Motor neuron (in vitro differentiated cells): ENCODE data around the gene KCND3. TPM values are rescaled to one million over a fixed set of nuclear protein-coding genes. Genes with fewer than 3 reads are reported as not detected.
"Not testable (repeated sequence)": the region's sequence is repeated elsewhere in the genome, so short reads cannot be mapped to it uniquely, and the experiment has no call there.

Source experiments
- ATAC-seq, 8 experiments: fragments of 200-7000 bp; cut with Tn5 transposase; replicated peaks in 6 of 8; 2 replicates each; pipeline ENCODE4 v1.8.0; 2021; ENCODE audit warnings: mild to moderate bottlenecking in 8 of 8, moderate library complexity in 8 of 8
- H3K27ac ChIP-seq, 2 donors: fragments of 250-450 bp; sonication (Bioruptor Pico); 2 replicates each; pipeline ENCODE4 v1.9.0; 2021; ENCODE audit warnings: antibody characterized with exemption in 2 of 2, mild to moderate bottlenecking in 2 of 2, moderate library complexity in 1 of 2
- H3K4me1 ChIP-seq, 2 donors: fragments of 250-450 bp; sonication (Bioruptor Pico); replicated peaks in 1 of 2; 2 replicates each; pipeline ENCODE4 v1.6.1; 2021; ENCODE audit warnings: antibody characterized with exemption in 2 of 2, mild to moderate bottlenecking in 2 of 2, moderate library complexity in 1 of 2
- H3K4me3 ChIP-seq, 5 donors: fragments of 250-450 bp; sonication (Bioruptor Pico); 2 replicates each; pipeline ENCODE4 v1.9.0; 2021; ENCODE audit warnings: antibody characterized with exemption in 5 of 5, mild to moderate bottlenecking in 5 of 5, moderate library complexity in 4 of 5
- WGBS, 10 experiments: fragments of 450-650 bp; shearing (Covaris generic); methylation state at CpG; one replicate each; pipeline ENCODE4 v1.0.0; 2022; 5-methylcytosine and 5-hydroxymethylcytosine counted together
- in situ Hi-C, 9 experiments: fragments of 400-800 bp; cut with MboI; loops; one replicate each; pipeline ENCODE4 v1.15.0; 2021; ENCODE audit warnings: low sequenced_read_pairs in 9 of 9, low pct_unique_long_range_greater_than_20kb in 2 of 9; ENCODE audit not compliant: unreplicated experiment in 9 of 9
- total RNA-seq, 8 experiments: library from RNA; unstranded; fragments of 300-600 nt; gene quantifications; 2 replicates each; pipeline versions ENCODE4 v1.2.3 to v1.2.4, GENCODE V29; 2022

The KCND3 gene
- total RNA-seq, 8 experiments from 2014 or later: 1.3 to 31.5 (median 2.6) TPM

DNA sequence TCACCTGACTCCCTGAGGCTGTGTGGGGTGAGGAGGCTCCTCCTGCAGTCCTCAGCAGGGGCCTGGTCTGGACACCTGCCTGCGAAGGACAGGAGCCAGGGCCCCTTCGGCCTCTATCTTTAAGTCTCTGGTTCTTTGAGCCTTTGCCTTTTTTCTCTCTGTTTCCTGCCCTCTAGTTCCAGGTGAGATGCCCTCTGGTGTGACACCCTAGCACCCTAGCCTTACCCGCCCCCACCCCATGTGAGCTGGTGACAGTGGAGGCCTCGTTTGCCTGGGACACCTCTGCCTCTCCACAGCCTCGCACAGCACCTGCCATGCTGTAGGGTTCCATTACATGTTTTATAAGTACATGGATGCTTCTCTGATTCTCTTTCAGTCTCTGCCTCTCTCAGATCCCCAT, 186.5 kb downstream of the KCND3 start:
- in situ Hi-C loops: loop anchor here in 1 of 9 experiments (25.0 kb wide), 1 partner anchor 109 kb away; no protein-coding TSS in a partner anchor
- no peak for ATAC-seq
- H3K4me1 ChIP-seq: peaks cover 15 to 18% of the 10 kb centered on the region in 2 donors
- H3K4me3 ChIP-seq: no peak overlapping the region
- H3K27ac ChIP-seq: no peak overlapping the region
- 83 to 100% (median 92%) methylated on average over 1 to 3 of the region's 5 CpGs; no CpG with 5 or more reads in 6 of the 10 experiments for WGBS, 10 experiments

DNA sequence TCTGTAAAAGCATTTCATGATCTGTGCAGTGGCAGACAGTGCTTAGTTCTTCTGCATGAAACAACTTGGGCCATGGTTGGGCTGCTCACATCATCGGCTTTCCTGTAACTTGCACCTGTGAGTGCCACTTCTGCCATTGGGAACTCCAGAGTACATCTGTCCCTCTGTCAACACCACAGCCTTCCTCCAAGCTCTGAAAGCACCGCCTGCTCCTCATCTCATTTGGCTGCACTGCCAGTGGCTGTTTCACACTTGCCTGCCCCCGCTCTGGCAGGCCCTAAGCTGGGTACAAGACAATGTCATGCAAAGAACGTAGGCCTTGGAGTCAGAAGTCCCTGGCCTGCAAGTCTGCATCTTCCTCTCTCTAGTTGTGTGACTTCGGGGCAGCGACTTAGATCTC, 187.4 kb downstream of the KCND3 start:
- H3K4me1 ChIP-seq: peaks cover 15 to 18% of the 10 kb centered on the region in 2 donors
- no peak for ATAC-seq
- 36 to 100% (median 69%) methylated on average over 1 to 5 of the region's 6 CpGs; no CpG with 5 or more reads in 2 of the 10 experiments for WGBS, 10 experiments
- H3K4me3 ChIP-seq: no peak overlapping the region
- H3K27ac ChIP-seq: no peak overlapping the region
- in situ Hi-C loops: loop anchor here in 1 of 9 experiments (25.0 kb wide), 1 partner anchor 110 kb away; no protein-coding TSS in a partner anchor

DNA sequence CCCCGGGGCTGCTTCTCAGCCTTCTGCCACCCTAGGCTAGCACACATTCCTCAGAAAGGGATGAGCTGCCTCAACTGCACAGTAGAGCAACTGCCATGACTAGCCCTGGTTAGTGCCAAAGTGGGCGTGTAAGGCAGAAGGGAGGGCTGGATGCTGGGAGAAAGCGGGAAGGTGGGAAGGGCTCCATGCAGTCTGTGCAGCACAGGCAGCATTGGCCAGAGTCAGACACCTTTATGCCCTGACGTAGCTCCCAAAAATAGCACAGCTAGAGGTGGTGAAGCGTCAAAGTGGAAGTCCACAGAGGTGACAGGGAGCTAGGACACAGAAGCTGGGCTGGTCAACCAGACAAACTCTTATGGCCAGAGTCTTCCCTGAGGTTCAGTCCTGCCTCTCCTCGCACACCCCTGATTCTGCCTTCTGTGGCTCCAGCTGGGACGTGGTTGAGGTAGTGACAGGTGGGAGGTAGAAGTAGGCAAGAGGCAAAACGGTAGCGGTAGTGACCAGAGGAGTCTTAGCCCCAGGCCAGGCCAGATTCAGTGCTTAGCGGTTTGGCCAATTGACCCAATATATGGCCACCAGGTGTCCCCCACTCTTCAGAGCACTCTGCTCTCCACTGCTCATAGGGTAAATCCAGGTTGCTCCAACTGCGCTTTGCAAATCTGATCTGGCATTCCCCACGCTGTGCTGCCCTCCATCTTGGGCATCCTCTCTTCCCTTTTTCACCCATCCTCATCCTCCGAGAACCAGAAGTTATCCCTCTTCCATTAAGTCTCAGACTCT, 188.2 kb downstream of the KCND3 start:
- Histone ChIP-seq H3K4me3 (no peak overlapping the region), H3K4me1 (peaks cover 15 to 18% of the 10 kb centered on the region in 2 donors), H3K27ac (no peak overlapping the region)
- in situ Hi-C loops: loop anchor here in 1 of 9 experiments (25.0 kb wide), 1 partner anchor 111 kb away; no protein-coding TSS in a partner anchor
- 0 to 100% (median 83%) methylated on average over 1 to 10 of the region's 13 CpGs; no CpG with 5 or more reads in 1 of the 10 experiments for WGBS, 10 experiments
- peak in 1 of 8 experiments; percentile 15 for ATAC-seq

DNA sequence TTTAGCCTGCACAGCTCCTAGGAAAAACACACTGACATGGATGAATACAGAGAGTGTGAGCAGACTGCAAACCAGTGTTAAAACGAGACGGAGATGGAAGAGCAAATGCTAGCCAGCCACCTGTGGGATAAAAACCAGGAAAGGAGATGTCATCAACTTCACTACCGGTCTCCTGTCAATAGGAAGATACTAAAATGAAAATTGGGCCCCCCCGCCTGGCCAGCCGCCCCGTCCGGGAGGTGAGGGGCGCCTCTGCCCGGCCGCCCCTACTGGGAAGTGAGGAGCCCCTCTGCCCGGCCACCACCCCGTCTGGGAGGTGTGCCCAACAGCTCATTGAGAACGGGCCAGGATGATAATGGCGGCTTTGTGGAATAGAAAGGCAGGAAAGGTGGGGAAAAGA, 189.7 kb downstream of the KCND3 start:
- not testable (repeated sequence) for ATAC-seq, H3K27ac ChIP-seq, H3K4me3 ChIP-seq, H3K4me1 ChIP-seq
- in situ Hi-C loops: loop anchor here in 4 of 9 experiments (25.0 kb wide), 5 partner anchors 113 to 587 kb away; partner anchors contain the start of genes DENND2D (in 1 of the 4) and KCND3 (in 1 of the 4)
- WGBS, 10 experiments: 28 to 86% (median 83%) methylated on average over 2 to 7 of the region's 14 CpGs; no CpG with 5 or more reads in 7 of the 10 experiments

DNA sequence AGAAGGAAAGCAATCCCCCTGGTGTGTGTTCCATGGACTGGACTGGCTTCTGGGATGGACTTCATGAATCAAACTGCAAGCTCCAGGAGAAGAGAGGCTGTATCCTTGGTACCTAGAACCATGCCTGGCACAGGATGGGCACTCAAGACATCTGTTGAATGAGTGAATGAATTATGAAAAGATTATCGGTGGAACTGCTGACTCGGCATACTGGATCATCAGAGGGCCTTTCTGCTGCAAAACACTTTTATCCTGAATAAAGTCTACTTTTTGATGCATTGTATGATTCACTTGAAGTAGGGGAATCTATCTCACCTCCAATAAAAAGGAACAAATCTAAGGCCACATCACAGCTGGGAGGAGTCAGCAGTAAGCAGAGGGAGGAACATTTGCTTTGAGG, 190.9 kb downstream of the KCND3 start:
- WGBS, 10 experiments: 30 to 100% (median 80%) methylated on average over 2 of the region's 2 CpGs; no CpG with 5 or more reads in 3 of the 10 experiments
- H3K27ac ChIP-seq: no peak overlapping the region
- in situ Hi-C loops: loop anchor here in 3 of 9 experiments (25.0 kb wide), 4 partner anchors 189 to 586 kb away; partner anchors contain the start of genes DENND2D (in 1 of the 3) and KCND3 (in 1 of the 3)
- H3K4me3 ChIP-seq: no peak overlapping the region
- ATAC-seq: no peak
- H3K4me1 ChIP-seq: no peaks in the 10 kb centered on the region

DNA sequence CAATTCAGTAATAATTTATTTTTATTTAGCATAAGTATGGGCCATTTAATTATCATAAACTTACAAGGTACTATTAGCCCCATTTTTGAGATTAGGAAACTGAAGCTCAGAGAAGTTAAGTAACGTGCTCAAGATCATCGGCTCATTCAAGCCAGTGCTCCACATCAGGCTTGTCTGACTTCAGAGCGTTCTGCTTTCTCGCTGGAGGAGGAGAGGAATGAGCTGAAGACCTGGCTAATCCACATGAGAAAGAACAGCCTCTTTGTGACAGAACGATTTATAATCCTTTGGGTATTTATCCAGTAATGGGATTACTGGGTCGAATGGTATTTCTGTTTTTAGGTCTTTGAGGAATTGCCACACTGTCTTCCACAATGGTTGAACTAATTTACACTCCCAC, 194.1 kb downstream of the KCND3 start:
- H3K4me1 ChIP-seq: peaks cover 8 to 12% of the 10 kb centered on the region in 2 donors
- in situ Hi-C loops: loop anchor here in 3 of 9 experiments (25.0 kb wide), 4 partner anchors 192 to 583 kb away; partner anchors contain the start of genes DENND2D (in 1 of the 3) and KCND3 (in 1 of the 3)
- ATAC-seq: no peak
- H3K4me3 ChIP-seq: no peak overlapping the region
- WGBS, 10 experiments: 24 to 100% (median 76%) methylated on average over 1 to 6 of the region's 6 CpGs
- H3K27ac ChIP-seq: no peak overlapping the region

DNA sequence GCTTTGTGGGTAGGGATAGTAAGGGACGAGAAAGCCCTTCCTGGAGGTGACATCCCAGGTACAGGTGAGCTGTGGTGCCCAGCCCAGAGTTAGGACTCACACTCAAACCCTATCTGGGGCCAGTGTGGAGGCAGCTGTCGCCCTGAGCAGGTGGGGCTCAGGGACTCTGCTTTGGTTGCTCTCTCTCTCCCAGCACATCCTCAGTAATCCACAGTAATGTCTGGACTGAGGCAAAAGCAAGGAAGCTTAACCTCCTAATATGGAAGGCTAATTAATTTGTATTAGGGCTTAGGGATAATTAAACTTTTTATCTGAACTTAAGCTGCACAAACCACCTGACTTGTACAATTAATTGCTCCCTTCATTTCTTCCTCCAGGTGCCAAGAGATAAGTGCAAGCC, 195.5 kb downstream of the KCND3 start:
- in situ Hi-C loops: loop anchor here in 3 of 9 experiments (25.0 kb wide), 4 partner anchors 193 to 582 kb away; partner anchors contain the start of genes DENND2D (in 1 of the 3) and KCND3 (in 1 of the 3)
- Histone ChIP-seq H3K4me1 (peaks cover 12 to 14% of the 10 kb centered on the region in 2 donors), H3K27ac (no peak overlapping the region), H3K4me3 (no peak overlapping the region)
- WGBS, 10 experiments: 17 to 60% (median 31%) methylated on average over 1 to 2 of the region's 2 CpGs; no CpG with 5 or more reads in 4 of the 10 experiments
- no peak for ATAC-seq

DNA sequence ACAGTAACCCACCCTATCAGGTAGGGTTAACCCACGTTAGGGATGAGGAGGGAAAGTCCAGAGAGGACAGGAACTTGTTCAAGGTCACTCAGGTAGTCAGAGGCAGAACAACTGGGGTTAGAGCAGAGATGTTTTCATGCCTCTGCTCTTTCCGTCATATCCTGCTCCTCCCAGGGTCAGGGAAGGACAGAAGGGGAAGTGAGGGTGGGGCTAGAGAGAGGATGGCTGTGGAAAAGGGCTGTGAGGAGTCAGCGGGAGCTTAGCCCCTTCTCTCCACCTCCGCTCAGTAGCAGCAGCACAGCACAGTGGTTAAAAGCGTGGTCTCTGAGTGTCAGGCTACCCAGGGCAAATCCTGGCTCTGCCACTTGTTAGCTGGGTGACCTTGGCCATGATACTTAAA, 197.2 kb downstream of the KCND3 start:
- WGBS, 10 experiments: 0 to 78% (median 57%) methylated on average over 1 to 4 of the region's 5 CpGs; no CpG with 5 or more reads in 1 of the 10 experiments

DNA sequence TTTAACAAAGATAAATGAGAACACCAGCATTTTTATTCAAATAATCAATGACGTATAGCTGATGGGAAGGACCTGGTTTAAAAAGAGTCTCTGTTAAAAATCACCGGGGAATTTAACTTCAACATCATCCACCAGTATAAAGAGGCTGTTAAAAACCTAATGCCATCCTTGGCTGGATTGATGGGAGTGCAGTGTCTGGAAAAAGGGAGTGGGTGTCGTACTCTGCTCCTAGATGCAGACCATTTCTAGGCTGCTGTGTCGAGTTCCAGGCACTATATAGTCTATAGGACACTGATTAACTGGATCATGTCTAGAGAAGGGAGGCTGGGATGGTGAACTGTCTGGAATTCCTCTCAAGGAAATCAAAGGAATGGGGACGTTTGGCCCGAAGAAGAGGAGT, 197.7 kb downstream of the KCND3 start:
- H3K27ac ChIP-seq: no peak overlapping the region
- peak in 3 of 8 experiments; percentile 51 to 69 (median 63) for ATAC-seq
- no peak overlapping the region for H3K4me3 ChIP-seq
- peaks cover 12 to 15% of the 10 kb centered on the region in 2 donors for H3K4me1 ChIP-seq
- in situ Hi-C loops: loop anchor here in 3 of 9 experiments (25.0 kb wide), 4 partner anchors 196 to 579 kb away; partner anchors contain the start of genes DENND2D (in 1 of the 3) and KCND3 (in 1 of the 3)
- 13 to 59% (median 43%) methylated on average over 2 to 6 of the region's 6 CpGs; no CpG with 5 or more reads in 1 of the 10 experiments for WGBS, 10 experiments

More for the DNA sequence above, 197.2 kb downstream of the KCND3 start:
- no peak overlapping the region for H3K4me3 ChIP-seq
- no peak overlapping the region for H3K27ac ChIP-seq
- in situ Hi-C loops: loop anchor here in 3 of 9 experiments (25.0 kb wide), 4 partner anchors 195 to 580 kb away; partner anchors contain the start of genes DENND2D (in 1 of the 3) and KCND3 (in 1 of the 3)
- peak in 2 of 8 experiments; percentile 27 to 41 for ATAC-seq
- peaks cover 12 to 15% of the 10 kb centered on the region in 2 donors for H3K4me1 ChIP-seq

DNA sequence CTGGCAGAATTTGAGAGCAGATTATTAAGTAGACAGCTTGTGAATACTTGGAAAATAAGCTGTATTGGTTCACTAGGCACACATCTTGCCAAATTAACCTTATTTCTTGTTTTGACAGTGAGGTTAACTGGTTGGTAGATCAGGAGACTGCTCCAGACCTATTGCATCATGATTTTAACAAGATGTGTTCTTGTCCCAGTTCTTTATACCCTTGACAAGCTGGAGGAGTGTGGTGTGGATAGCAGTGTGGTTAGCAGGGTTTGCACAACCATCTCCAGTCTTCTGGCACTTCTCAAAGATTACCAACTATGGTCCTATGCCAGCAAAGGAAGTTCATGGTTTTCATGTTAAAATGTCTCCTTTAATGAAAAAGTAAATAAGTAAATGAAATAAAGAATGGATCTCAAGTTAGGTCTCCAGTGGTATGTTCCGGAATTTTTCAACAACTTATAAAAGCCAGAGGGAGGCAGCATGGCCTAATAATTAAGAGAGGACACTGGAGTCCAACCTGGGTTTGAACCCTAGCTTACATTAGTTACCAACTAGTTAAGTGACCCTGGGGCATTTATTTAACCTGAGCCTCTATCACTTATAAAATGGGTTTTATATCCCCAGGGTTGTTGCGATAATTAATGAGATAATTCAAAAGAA, 199.7 kb downstream of the KCND3 start:
- H3K4me3 ChIP-seq: no peak overlapping the region
- peak in 1 of 8 experiments; percentile 12 for ATAC-seq
- H3K4me1 ChIP-seq: peaks cover 12 to 15% of the 10 kb centered on the region in 2 donors
- H3K27ac ChIP-seq: no peak overlapping the region
- WGBS, 10 experiments: 50 to 96% (median 88%) methylated on average over 2 of the region's 2 CpGs; no CpG with 5 or more reads in 3 of the 10 experiments
- in situ Hi-C loops: loop anchor here in 3 of 9 experiments (25.0 kb wide), 4 partner anchors 198 to 577 kb away; partner anchors contain the start of genes DENND2D (in 1 of the 3) and KCND3 (in 1 of the 3)

DNA sequence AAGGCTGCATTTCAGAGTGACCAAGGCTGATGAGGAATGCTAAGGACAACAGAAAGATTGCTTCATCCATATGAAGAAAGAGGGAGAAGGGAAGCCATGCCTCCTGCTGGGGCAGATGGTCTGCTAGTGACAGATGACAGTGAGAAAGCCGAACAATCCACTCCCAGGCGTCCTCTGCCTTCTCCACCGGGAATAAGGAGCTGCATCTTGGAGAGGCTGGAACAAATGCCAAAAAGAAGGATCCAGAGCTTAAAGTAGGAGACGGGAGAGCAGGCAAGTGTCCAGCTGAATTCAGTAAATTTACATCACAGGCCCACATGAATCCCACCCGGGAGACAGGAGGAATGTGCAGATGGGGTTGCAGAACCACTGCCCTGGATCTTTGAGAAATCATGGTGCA, 200.3 kb downstream of the KCND3 start:
- H3K4me1 ChIP-seq: peaks cover 12 to 15% of the 10 kb centered on the region in 2 donors
- in situ Hi-C loops: loop anchor here in 3 of 9 experiments (25.0 kb wide), 4 partner anchors 198 to 577 kb away; partner anchors contain the start of genes DENND2D (in 1 of the 3) and KCND3 (in 1 of the 3)
- no peak overlapping the region for H3K27ac ChIP-seq
- 0 to 100% (median 27%) methylated on average over 1 to 5 of the region's 5 CpGs; no CpG with 5 or more reads in 2 of the 10 experiments for WGBS, 10 experiments
- peak in 2 of 8 experiments; percentile 46 to 75 for ATAC-seq
- H3K4me3 ChIP-seq: no peak overlapping the region

DNA sequence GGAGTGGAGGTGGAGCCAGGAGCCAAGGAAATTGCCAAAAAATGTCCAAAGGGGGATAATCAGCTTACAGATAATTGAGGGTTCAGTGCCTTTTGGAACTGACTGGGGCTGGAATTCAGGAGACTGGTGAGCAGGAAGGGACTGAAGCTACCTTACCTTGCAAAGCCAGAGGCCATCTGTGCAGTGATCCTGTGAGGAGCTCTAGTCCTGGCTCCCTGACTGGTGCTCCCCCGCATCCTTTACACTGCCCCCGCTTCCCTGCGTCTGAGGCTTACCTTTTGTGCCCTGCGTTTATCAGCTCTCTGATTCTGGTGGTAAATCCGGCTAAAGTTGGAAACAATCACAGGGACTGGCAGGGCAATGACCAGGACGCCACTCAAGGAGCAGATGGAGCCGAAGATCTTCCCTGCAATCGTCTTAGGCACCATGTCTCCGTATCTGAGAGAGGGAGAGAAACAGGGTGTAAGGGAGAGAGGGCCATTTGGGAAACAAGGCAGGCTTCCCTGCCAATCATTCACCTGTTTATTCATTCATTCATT, 202.7 kb downstream of the KCND3 start:
- H3K4me3 ChIP-seq: no peak overlapping the region
- no peak overlapping the region for H3K27ac ChIP-seq
- H3K4me1 ChIP-seq: peaks cover 6 to 10% of the 10 kb centered on the region in 2 donors
- WGBS, 10 experiments: 52 to 90% (median 78%) methylated on average over 2 to 9 of the region's 9 CpGs; no CpG with 5 or more reads in 3 of the 10 experiments
- in situ Hi-C loops: loop anchor here in 3 of 9 experiments (25.0 kb wide), 4 partner anchors 201 to 576 kb away; partner anchors contain the start of genes DENND2D (in 1 of the 3) and KCND3 (in 1 of the 3)
- no peak for ATAC-seq
